SK-N-SH (cell line): ENCODE results near the gene IL17RE. TPM values are rescaled to one million over a fixed set of nuclear protein-coding genes. Genes with fewer than 3 reads are reported as not detected.

ENCODE experiments used
- CTCF ChIA-PET: fragments of 300-600, 350-600 bp; formaldehyde crosslinking; extraction: SDS; loops from one replicate; lab custom pipeline; 2021; lab: Yijun Ruan, JAX
- POLR2A ChIA-PET: fragments of 350-600 bp; sonication (Branson Sonifier 250); formaldehyde crosslinking; extraction: SDS; loops from one replicate; lab custom pipeline; 2020; ENCODE audit warnings: antibody characterized with exemption, inconsistent platforms; lab: Yijun Ruan, JAX
- DNase-seq: peaks from one replicate; pipeline ENCODE4 v3.0.0; 2012
- H2AFZ ChIP-seq: fragments of 200-600 bp; sonication (generic); 2 replicates; pipeline ENCODE4 v1.8.1; 2016; ENCODE audit warnings: antibody characterized with exemption, mild to moderate bottlenecking, low read depth
- H3F3A ChIP-seq: fragments of 200-600 bp; sonication (generic); replicated peaks from 2 replicates; pipeline ENCODE3; 2016; ENCODE audit warnings: antibody characterized with exemption, mild to moderate bottlenecking; ENCODE audit not compliant: insufficient read depth
- H3K27ac ChIP-seq, 2 experiments: fragments of 200-500 bp in 1 of 2; fragments of 200-600 bp in 1 of 2; sonication (Bioruptor generic) in 1 of 2; sonication (generic), shearing (Covaris generic) in 1 of 2; 2 replicates each; pipeline versions ENCODE4 v1.5.1 to v1.6.1; 2014 to 2016; ENCODE audit warnings: low read depth in 2 of 2, inconsistent platforms in 1 of 2, low read length in 1 of 2, mild to moderate bottlenecking in 1 of 2, mixed read lengths in 1 of 2
- H3K27me3 ChIP-seq: fragments of 200-600 bp; sonication (generic), shearing (Covaris generic); 2 replicates; pipeline ENCODE4 v1.6.1; 2016; ENCODE audit warnings: mixed run types; ENCODE audit not compliant: insufficient read depth
- H3K36me3 ChIP-seq, 2 experiments: fragments of 200-500 bp in 1 of 2; fragments of 200-600 bp in 1 of 2; sonication (Bioruptor generic) in 1 of 2; sonication (generic) in 1 of 2; replicated peaks in 1 of 2; 2 replicates each; pipeline versions ENCODE3 to v1.5.1; 2014 to 2016; ENCODE audit warnings: low read length in 1 of 2, mild to moderate bottlenecking in 1 of 2; ENCODE audit not compliant: insufficient read depth in 2 of 2, control insufficient read depth in 1 of 2
- H3K4me1 ChIP-seq, 2 experiments: fragments of 200-500 bp in 1 of 2; fragments of 200-600 bp in 1 of 2; sonication (Bioruptor generic) in 1 of 2; sonication (generic), shearing (Covaris generic) in 1 of 2; 2 replicates each; pipeline versions ENCODE4 v1.5.1 to v1.6.1; 2014 to 2016; ENCODE audit warnings: low read depth in 1 of 2, low read length in 1 of 2, mixed run types in 1 of 2; ENCODE audit not compliant: insufficient read depth in 2 of 2, control insufficient read depth in 1 of 2
- H3K4me2 ChIP-seq: fragments of 200-600 bp; sonication (generic), shearing (Covaris generic); 2 replicates; pipeline ENCODE4 v1.6.1; 2017; ENCODE audit warnings: mixed run types
- H3K4me3 ChIP-seq, 2 experiments: fragments of 200-500 bp in 1 of 2; fragments of 200-600 bp in 1 of 2; sonication (Bioruptor generic) in 1 of 2; sonication (generic), shearing (Covaris generic) in 1 of 2; 2 replicates each; pipeline versions ENCODE4 v1.5.1 to v1.8.1; 2014 to 2016; ENCODE audit warnings: low read depth in 2 of 2, inconsistent platforms in 1 of 2, low read length in 1 of 2, mild to moderate bottlenecking in 1 of 2, mixed read lengths in 1 of 2, moderate library complexity in 1 of 2
- H3K79me2 ChIP-seq: fragments of 200-600 bp; sonication (generic); 2 replicates; pipeline ENCODE4 v1.8.1; 2017; ENCODE audit warnings: mild to moderate bottlenecking; ENCODE audit not compliant: insufficient read depth
- H3K9ac ChIP-seq: fragments of 200-600 bp; sonication (generic); 2 replicates; pipeline ENCODE4 v1.6.1; 2017; ENCODE audit warnings: mixed run types
- H3K9me2 ChIP-seq: fragments of 200-600 bp; sonication (generic); 2 replicates; pipeline ENCODE4 v1.6.1; 2017; ENCODE audit warnings: mixed run types
- H3K9me3 ChIP-seq: fragments of 200-600 bp; sonication (generic); 2 replicates; pipeline ENCODE4 v1.6.1; 2017; ENCODE audit warnings: mixed run types, mild to moderate bottlenecking, moderate library complexity
- H4K20me1 ChIP-seq: fragments of 200-600 bp; sonication (generic); 2 replicates; pipeline ENCODE4 v1.6.1; 2017; ENCODE audit warnings: mild to moderate bottlenecking, mixed run types; ENCODE audit not compliant: insufficient read depth
- EP300 ChIP-seq, 2 experiments: IDR thresholded peaks; 2 replicates each; pipeline versions ENCODE4 v1.4.0 to v1.6.1; 2012; ENCODE audit warnings: borderline replicate concordance in 1 of 2, low read depth in 1 of 2, low read length in 1 of 2
- EZH2phosphoT487 ChIP-seq: fragments of 200-600 bp; sonication (generic); IDR thresholded peaks from 2 replicates; pipeline ENCODE4 v1.6.1; 2017; ENCODE audit warnings: low read depth, mixed run types, mild to moderate bottlenecking, antibody characterized with exemption, moderate library complexity, borderline replicate concordance
- FOSL2 ChIP-seq: IDR thresholded peaks from 2 replicates; pipeline ENCODE4 v1.4.0; 2012; ENCODE audit warnings: low read depth, mild to moderate bottlenecking, moderate library complexity, borderline replicate concordance
- FOXJ3 ChIP-seq: sonication (generic); formaldehyde crosslinking; IDR thresholded peaks from 2 replicates; pipeline ENCODE4 v1.5.1; 2020; ENCODE audit warnings: mild to moderate bottlenecking, missing genetic modification reagents
- FOXM1 ChIP-seq: IDR thresholded peaks from 2 replicates; pipeline ENCODE4 v1.4.0; 2012; ENCODE audit warnings: low read depth, mild to moderate bottlenecking
- GATA2 ChIP-seq: sonication (generic); formaldehyde crosslinking; IDR thresholded peaks from 2 replicates; pipeline ENCODE4 v1.5.0; 2020; ENCODE audit warnings: mild to moderate bottlenecking, missing genetic modification reagents
- MXI1 ChIP-seq: IDR thresholded peaks from 2 replicates; pipeline ENCODE4 v1.6.1; 2012; ENCODE audit warnings: mild to moderate bottlenecking, low read depth, low read length, improper control_type of control experiment
- NFIC ChIP-seq: IDR thresholded peaks from 2 replicates; pipeline ENCODE4 v1.4.0; 2012; ENCODE audit warnings: borderline replicate concordance
- NRF1 ChIP-seq: IDR thresholded peaks from 2 replicates; pipeline ENCODE4 v1.6.1; 2012; ENCODE audit warnings: low read depth, mild to moderate bottlenecking, low read length
- POLR2AphosphoS5 ChIP-seq: IDR thresholded peaks from 2 replicates; pipeline ENCODE4 v1.6.1; 2012; ENCODE audit warnings: low read depth, low read length
- RAD21 ChIP-seq: IDR thresholded peaks from 2 replicates; pipeline ENCODE4 v1.6.1; 2012; ENCODE audit warnings: mild to moderate bottlenecking, low read length
- RFX5 ChIP-seq: IDR thresholded peaks from 2 replicates; pipeline ENCODE4 v1.6.1; 2012; ENCODE audit warnings: mild to moderate bottlenecking, improper control_type of control experiment, low read length
- SIN3A ChIP-seq: IDR thresholded peaks from 2 replicates; pipeline ENCODE4 v1.6.1; 2012; ENCODE audit warnings: low read depth, mild to moderate bottlenecking, low read length, moderate library complexity, borderline replicate concordance
- SMC3 ChIP-seq: IDR thresholded peaks from 2 replicates; pipeline ENCODE4 v1.6.1; 2012; ENCODE audit warnings: low read depth, low read length, improper control_type of control experiment
- TAF1 ChIP-seq: IDR thresholded peaks from 2 replicates; pipeline ENCODE4 v1.6.1; 2012; ENCODE audit warnings: low read depth, mild to moderate bottlenecking, low read length, moderate library complexity, borderline replicate concordance
- TCF12 ChIP-seq: IDR thresholded peaks from 2 replicates; pipeline ENCODE4 v1.4.0; 2012
- TEAD4 ChIP-seq: IDR thresholded peaks from 2 replicates; pipeline ENCODE4 v1.4.0; 2012; ENCODE audit warnings: mild to moderate bottlenecking, borderline replicate concordance; ENCODE audit not compliant: insufficient read depth
- YY1 ChIP-seq: IDR thresholded peaks from 2 replicates; pipeline ENCODE4 v1.4.0; 2012; ENCODE audit warnings: low read depth, mild to moderate bottlenecking
- WGBS: methylation state at CpG from one replicate; pipeline ENCODE4 v1.1.6; 2017; ENCODE audit warnings: low lambda C conversion rate; 5-methylcytosine and 5-hydroxymethylcytosine counted together
- polyA plus RNA-seq, 3 experiments: library from polyadenylated mRNA; depleted of rRNA; stranded (reverse); fragments of >200 nt; gene quantifications; 2 replicates each; pipeline ENCODE4 v1.2.3, GENCODE V29; 2012
- TF ChIP-seq, protein P1 (sequence below): IDR thresholded peaks from 2 replicates; pipeline ENCODE4; 2012
- TF ChIP-seq, protein P2 (sequence below): IDR thresholded peaks from 2 replicates; pipeline ENCODE4 v1.4.0; 2012; ENCODE audit warnings: low read depth, borderline replicate concordance
- TF ChIP-seq, protein P3 (sequence below): fragments of 200-600 bp; sonication (generic); IDR thresholded peaks from 2 replicates; pipeline ENCODE4 v1.6.1; 2017; ENCODE audit warnings: antibody characterized with exemption, mild to moderate bottlenecking, moderate library complexity
- TF ChIP-seq, protein P4 (sequence below): fragments of 150-350 bp; IDR thresholded peaks from 2 replicates; pipeline ENCODE4 v1.6.1; 2017; ENCODE audit warnings: antibody characterized with exemption, low read length, low read depth, borderline replicate concordance
- TF ChIP-seq, protein P5 (sequence below): IDR thresholded peaks from 2 replicates; pipeline ENCODE4 v1.4.0; 2012; ENCODE audit warnings: low read depth

IL17RE gene
- polyA plus RNA-seq, 1 of the 3 experiments (the other 2 are of a cell fraction) = 0.95 TPM

DNA sequence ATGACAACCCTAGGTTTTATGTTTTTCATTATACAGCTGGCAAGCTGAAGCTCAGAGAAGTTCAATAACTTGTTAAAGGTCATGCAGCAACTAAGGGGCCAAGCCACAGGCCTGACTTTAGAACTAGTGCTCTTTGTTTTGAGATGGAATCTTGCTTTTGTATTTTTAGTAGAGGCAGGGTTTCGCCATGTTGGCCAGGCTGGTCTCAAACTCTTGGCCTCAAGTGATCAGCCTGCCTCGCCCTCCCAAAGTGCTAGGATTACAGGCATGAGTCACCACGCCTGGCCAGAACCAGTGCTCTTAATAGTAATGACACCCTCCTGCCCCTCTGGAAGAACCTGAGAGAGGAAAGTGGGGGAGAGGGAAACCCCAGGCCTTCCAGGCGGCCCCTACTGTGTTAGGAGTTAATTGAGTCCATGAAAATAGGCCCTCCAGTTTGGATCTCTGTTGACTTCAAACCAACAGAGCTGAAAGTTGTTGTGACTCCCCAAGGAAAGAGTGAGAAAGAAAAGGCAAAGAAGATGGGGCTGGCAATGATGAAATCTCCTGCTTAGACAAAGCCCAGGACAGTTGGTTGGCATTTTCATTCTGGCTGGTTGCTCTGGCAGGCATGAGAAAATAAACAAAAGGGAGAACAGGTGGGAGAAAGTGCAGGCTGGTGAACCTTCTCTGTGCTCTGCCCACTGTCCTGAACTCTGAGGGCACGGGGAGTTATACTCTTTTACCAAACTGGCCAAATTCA is 53.1 kb downstream of the IL17RE start:
- POLR2A ChIA-PET = interaction anchor here (1.2 to 2.1 kb wide), 2 partner anchors 8 to 23 kb away, joined by 3 to 5 read pairs; partner anchors contain the start of gene CRELD1
- no peaks in the 10 kb centered on the region for H3K36me3 ChIP-seq
- TF ChIP-seq SIN3A = no peak
- TF ChIP-seq MXI1 = no peak
- no peak for TF ChIP-seq NRF1
- TF ChIP-seq EP300 (IDR thresholded peaks at IDR 0.05; ENCODE audit: borderline replicate concordance in 1 of 2, low read depth in 1 of 2, low read length in 1 of 2) = no peak
- TF ChIP-seq FOXJ3 (CRISPR knock-in tag) = no peak
- TF ChIP-seq TCF12 = no peak
- TF ChIP-seq, protein P1, sequence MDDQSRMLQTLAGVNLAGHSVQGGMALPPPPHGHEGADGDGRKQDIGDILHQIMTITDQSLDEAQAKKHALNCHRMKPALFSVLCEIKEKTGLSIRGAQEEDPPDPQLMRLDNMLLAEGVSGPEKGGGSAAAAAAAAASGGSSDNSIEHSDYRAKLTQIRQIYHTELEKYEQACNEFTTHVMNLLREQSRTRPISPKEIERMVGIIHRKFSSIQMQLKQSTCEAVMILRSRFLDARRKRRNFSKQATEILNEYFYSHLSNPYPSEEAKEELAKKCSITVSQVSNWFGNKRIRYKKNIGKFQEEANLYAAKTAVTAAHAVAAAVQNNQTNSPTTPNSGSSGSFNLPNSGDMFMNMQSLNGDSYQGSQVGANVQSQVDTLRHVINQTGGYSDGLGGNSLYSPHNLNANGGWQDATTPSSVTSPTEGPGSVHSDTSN = no peak
- TF ChIP-seq EZH2phosphoT487 = no peak
- TF ChIP-seq SMC3 = no peak
- TF ChIP-seq POLR2AphosphoS5 = no peak
- TF ChIP-seq, protein P2, sequence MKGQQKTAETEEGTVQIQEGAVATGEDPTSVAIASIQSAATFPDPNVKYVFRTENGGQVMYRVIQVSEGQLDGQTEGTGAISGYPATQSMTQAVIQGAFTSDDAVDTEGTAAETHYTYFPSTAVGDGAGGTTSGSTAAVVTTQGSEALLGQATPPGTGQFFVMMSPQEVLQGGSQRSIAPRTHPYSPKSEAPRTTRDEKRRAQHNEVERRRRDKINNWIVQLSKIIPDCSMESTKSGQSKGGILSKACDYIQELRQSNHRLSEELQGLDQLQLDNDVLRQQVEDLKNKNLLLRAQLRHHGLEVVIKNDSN = no peak
- TF ChIP-seq NFIC = no peak
- no peak for TF ChIP-seq TEAD4
- TF ChIP-seq RAD21 = no peak
- TF ChIP-seq FOXM1 = no peak
- H3K4me2 ChIP-seq = no peak overlapping the region
- H3K9me3 ChIP-seq = no peaks in the 10 kb centered on the region
- H3K9ac ChIP-seq = no peak overlapping the region
- H3K27ac ChIP-seq = no peak overlapping the region
- no peak overlapping the region for H3K4me3 ChIP-seq
- H3K79me2 ChIP-seq = no peaks in the 10 kb centered on the region
- H2AFZ ChIP-seq = no peak overlapping the region
- no peaks in the 10 kb centered on the region for H3K9me2 ChIP-seq
- no peak for DNase-seq
- peaks cover 5% of the 10 kb centered on the region for H3F3A ChIP-seq
- 78% methylated on average over 5 of the region's 5 CpGs for WGBS
- peaks cover 13% of the 10 kb centered on the region in 2 experiments; a peak in 3 of 4 replicates for H3K4me1 ChIP-seq
- CTCF ChIA-PET = interaction anchor here (0.9 to 2.0 kb wide), 5 partner anchors 9 to 106 kb away, joined by 3 to 5 read pairs (median 4); partner anchors contain the start of gene CRELD1
- no peaks in the 10 kb centered on the region for H3K27me3 ChIP-seq
- no peaks in the 10 kb centered on the region for H4K20me1 ChIP-seq

DNA sequence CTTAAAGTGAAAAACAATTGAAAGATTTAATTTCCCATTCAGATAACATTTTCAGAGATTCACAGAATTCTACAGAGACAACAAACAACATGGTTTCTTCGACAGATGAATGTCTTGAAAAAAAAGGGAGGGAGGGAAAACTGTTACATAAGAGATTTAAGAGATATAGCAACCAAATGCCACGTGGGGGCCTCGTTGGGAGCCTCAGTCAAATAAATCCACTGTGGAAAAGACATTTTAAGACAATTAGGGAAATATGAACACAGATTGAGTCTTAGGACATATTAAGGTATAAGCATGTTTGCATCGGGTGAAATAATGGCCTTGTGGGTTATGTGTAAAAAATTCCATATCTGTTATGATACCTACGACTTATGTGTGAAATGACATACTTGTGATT is 54.6 kb downstream of the IL17RE start:
- H4K20me1 ChIP-seq = no peaks in the 10 kb centered on the region
- no peak for DNase-seq
- H3K36me3 ChIP-seq = no peaks in the 10 kb centered on the region
- POLR2A ChIA-PET = no interaction called here
- CTCF ChIA-PET = no interaction called here
- H3K4me3 ChIP-seq = no peak overlapping the region
- H3K27me3 ChIP-seq = no peaks in the 10 kb centered on the region
- H3K27ac ChIP-seq = no peak overlapping the region; a peak in 1 of 4 replicates
- no peaks in the 10 kb centered on the region for H3K9me3 ChIP-seq
- no peak overlapping the region for H3K4me2 ChIP-seq
- no peak overlapping the region for H3K9ac ChIP-seq
- 47% methylated on average over 5 of the region's 5 CpGs for WGBS
- peaks cover 5% of the 10 kb centered on the region for H3F3A ChIP-seq
- H3K79me2 ChIP-seq = no peaks in the 10 kb centered on the region
- no peak overlapping the region for H2AFZ ChIP-seq
- peaks cover 8 to 13% of the 10 kb centered on the region in 2 experiments; a peak in 3 of 4 replicates for H3K4me1 ChIP-seq
- no peaks in the 10 kb centered on the region for H3K9me2 ChIP-seq
- TF ChIP-seq RFX5 = no peak
- TF ChIP-seq, protein P3, sequence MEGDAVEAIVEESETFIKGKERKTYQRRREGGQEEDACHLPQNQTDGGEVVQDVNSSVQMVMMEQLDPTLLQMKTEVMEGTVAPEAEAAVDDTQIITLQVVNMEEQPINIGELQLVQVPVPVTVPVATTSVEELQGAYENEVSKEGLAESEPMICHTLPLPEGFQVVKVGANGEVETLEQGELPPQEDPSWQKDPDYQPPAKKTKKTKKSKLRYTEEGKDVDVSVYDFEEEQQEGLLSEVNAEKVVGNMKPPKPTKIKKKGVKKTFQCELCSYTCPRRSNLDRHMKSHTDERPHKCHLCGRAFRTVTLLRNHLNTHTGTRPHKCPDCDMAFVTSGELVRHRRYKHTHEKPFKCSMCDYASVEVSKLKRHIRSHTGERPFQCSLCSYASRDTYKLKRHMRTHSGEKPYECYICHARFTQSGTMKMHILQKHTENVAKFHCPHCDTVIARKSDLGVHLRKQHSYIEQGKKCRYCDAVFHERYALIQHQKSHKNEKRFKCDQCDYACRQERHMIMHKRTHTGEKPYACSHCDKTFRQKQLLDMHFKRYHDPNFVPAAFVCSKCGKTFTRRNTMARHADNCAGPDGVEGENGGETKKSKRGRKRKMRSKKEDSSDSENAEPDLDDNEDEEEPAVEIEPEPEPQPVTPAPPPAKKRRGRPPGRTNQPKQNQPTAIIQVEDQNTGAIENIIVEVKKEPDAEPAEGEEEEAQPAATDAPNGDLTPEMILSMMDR = peak; percentile 43
- TF ChIP-seq GATA2 (CRISPR knock-in tag) = no peak
- TF ChIP-seq POLR2AphosphoS5 = no peak
- TF ChIP-seq TAF1 = no peak
- TF ChIP-seq YY1 = no peak
- TF ChIP-seq, protein P4, sequence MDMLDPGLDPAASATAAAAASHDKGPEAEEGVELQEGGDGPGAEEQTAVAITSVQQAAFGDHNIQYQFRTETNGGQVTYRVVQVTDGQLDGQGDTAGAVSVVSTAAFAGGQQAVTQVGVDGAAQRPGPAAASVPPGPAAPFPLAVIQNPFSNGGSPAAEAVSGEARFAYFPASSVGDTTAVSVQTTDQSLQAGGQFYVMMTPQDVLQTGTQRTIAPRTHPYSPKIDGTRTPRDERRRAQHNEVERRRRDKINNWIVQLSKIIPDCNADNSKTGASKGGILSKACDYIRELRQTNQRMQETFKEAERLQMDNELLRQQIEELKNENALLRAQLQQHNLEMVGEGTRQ = no peak
- TF ChIP-seq, protein P5, sequence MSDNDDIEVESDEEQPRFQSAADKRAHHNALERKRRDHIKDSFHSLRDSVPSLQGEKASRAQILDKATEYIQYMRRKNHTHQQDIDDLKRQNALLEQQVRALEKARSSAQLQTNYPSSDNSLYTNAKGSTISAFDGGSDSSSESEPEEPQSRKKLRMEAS = peak; percentile 27; the same call in 1 of the 2 replicates
- TF ChIP-seq FOSL2 = no peak
- TF ChIP-seq, protein P2 = no peak
